Measurements from ENCODE around the gene GRIN2A.

Gene GRIN2A

DNA sequence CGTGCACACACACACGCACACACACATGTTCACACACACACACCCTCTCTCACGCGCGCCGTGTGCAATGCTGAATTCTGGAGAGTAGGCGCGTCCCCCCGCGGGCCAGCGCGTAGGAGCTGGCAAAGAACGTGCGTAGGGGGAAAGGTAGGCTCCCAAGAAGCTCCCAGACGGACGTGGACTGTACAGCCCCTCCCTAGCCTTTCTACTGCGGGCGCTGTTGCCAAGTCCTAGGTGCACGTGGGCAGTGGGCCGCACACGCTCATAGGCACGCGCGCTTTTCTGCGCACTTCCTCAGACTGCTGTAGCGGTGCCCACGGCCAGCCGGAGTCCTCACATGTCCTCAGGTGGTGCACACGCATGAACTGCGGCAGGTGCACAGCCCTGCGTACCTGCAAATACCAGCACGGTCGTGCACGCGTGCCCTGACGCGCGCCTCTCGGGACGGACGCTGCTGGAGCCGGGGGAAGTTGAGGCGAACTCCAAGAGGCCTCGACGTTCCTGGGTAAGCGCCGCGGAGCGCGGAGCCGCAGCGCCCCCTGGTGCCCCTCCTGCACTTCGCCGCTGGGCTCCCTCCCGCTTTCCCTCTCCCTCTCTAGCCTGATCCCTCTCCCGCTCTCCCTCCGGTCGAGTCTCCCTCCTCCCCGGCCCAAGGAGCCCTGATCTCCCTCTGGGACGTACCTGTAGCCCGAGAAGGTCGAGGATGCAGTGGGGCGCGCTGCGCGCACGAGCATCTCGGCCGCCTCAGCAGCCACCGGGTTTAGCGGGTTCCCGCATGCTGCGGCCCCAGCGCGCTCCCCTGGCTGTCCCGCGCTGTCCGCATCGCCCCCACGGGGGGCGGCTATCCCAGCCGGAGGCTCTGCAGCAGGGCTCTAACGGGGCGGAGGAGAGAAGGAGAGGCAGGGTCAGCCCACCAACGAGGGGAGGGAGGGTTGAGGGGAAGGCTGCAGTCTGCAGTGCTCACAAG, 749 bp downstream of the GRIN2A start:
- peak; percentile 14 for DNase-seq (ENCODE audit: low read depth)

DNA sequence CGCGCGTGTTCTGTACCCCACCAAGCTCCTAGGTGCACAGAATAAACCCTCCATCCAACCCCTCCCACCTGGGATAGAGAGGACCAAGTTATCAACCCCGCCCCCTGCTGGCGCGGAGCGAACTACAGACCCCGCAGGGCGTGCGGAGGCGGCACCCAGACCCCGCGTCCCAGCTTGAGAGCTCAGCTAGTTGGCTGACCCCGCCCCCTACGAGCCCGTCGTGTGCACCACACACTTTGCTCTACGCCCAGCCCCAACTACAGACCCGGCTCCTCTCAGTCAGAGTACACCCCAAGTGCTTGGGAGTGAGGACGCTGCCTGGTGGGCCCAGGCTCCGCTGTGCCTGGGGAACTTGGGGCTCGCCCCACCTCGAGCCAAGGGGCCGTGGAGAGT, 1.5 kb downstream of the GRIN2A start:
- no peak for DNase-seq (ENCODE audit: low read depth)

DNA sequence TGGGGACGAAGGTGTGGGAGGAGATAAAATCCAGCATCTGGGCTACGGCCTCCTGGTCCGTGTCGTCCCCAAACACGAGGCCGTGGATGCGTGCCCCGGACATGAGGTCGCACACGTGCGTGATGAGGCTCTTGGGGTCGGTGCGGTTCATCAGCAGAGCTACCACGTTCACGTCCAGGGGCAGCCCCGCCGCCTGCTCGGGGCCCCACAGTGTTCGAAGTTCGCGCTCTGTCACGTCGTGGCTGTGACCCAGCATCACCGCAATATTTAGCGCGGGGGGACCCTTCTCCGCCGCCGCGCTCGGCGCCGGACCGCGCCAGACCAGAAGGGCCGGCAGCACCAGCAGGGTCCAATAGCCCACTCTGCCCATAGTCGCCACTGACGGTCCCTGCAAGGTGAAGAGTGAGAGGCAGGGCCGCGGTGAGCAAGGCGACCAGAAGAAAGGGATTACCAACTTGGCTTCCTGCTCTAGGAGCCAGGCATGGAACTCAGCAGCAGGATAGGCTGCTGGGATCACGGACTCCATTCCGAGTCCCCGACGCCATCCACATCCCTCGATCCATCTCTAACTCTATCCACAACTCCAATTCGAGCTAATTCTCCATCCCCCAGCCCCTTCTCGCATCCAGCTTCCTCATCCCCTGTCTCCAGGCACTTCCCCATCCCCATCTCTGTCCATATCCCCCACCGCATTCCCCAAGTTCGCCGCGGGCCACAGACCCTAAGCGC, 2.0 kb downstream of the GRIN2A start:
- no peak for DNase-seq (ENCODE audit: low read depth)

GRCh38 chr16:10178526-10178925, 3.7 kb downstream of the GRIN2A start:
- DNase-seq (ENCODE audit: low read depth): no peak

GRCh38 chr16:10178080-10178479, 4.1 kb downstream of the GRIN2A start:
- no peak for DNase-seq (ENCODE audit: low read depth)

DNA sequence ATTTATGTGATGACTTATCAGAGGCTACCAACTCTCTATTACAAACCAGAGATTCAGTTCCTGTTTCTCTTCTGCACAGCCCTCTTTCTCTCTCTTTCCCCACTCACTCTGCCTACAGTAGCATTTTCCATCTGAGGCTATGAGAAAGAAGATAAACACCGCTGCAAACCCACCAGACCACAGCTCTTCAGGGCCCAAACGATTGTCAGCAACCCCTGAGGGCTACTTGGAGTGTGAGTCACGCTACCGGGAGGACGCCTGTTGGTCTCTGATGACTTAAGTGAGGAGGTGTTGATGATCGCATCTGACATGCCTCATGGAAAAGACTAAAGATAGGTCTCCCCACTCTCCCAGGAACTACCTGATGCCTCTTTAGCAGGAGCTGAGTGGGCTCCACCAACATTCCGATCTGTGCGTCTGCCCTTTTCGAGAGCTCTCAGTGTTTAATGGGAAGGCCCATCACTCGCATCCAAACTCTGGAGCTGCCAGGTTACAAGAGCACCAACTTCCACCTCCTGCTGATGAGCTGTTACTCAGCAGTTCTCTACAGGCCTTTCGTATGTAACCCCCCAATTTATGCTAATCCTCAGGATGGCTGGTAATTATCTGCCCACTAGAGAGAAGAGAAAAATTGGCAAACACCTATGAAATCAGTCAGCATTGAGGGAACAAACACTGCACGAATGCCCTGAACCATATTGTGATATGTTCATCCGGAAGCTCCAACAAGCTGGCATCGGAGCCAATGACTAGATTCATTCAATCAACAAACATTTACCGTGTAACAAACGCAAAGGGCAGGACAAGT, 9.2 kb downstream of the GRIN2A start:
- DNase-seq (ENCODE audit: low read depth): no peak

GRCh38 chr16:10171221-10171620, 11.0 kb downstream of the GRIN2A start:
- DNase-seq (ENCODE audit: low read depth): no peak

GRCh38 chr16:10169904-10170410, 12.3 kb downstream of the GRIN2A start:
- DNase-seq (ENCODE audit: low read depth): no peak

DNA sequence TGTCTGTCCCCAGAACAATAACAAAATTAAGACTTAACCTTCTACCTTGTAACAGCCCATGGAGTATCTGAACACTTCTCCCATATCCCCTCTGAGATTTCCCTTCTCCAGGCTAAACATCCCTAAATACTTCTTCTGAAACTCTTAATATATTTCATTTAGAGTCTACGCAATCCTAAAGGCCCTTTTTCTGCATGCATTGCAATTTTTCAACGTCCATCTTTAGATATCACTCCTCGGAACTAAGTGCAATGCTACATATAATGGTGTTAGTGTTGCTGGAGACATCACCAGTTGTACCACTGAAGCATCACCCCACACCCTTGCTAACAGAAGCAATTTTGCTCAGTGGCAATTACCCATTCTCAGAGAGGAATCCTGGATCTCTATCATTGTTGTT, 13.2 kb downstream of the GRIN2A start:
- DNase-seq (ENCODE audit: low read depth): no peak

GRCh38 chr16:10168258-10168657, 14.0 kb downstream of the GRIN2A start:
- DNase-seq (ENCODE audit: low read depth): peak; percentile 13

- no peak for DNase-seq (ENCODE audit: low read depth)
Observed at GRCh38 chr16:10165643-10166042, 16.6 kb downstream of the GRIN2A start.

- no peak for DNase-seq (ENCODE audit: low read depth)
Observed at GRCh38 chr16:10162981-10163380, 19.2 kb downstream of the GRIN2A start.

GRCh38 chr16:10156099-10156498, 26.1 kb downstream of the GRIN2A start:
- DNase-seq (ENCODE audit: low read depth): no peak

DNA sequence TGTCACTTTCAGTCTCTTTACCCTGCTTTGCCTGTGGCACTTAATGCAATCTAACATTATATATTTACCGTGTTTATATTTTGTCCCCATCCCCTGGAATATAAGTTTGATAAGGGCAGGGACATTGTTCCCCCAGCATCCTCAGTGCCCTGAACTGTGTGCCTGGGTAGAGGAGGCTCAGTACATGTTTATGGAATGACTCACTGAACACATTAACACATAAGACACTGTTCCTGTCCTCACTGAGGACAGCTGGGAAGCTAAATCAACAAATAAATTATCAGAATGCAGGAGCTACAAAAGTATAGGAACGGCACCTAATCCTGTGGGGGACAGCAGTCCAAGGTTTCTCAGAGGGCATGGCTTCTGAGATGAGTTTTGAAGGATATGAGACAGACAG, 27.8 kb downstream of the GRIN2A start:
- no peak for DNase-seq (ENCODE audit: low read depth)

DNA sequence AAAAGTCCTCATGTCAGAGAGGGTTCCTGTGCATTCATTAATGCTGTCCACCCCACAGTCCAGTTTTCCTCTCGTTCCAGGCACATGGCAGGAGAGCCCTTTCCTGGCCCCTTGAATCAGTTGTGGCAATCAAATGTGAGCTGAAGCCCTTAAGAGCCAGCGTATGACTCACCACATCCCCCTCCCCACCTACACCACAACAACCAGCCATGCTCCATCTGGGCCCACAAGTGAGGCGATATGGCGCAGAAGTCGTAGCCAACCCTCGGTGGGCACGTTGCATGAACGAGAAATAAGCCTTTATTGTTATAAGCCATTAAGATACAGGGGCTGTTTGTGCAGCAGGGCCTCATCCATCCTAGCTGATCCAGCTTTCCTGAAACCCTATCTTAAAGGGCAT, 28.2 kb downstream of the GRIN2A start:
- no peak for DNase-seq (ENCODE audit: low read depth)

DNA sequence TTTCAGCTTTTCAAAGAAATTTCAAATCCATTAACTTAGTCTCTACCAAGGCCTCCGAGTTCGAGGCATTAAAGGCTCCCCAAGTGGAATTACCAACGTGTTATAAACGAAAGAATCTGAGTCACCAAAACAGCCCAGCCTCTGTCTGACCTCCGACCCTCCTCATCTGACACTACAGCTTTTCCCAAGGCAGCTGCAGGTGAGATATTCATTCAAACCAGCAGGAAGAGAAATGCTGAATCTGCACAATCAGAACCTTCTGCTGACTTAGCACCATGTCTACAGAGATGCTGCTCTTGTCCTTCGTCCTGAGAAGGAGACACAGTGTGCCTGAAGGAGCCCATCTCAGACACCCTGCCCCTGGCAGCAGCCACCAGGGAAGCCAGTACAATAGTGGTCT, 30.5 kb downstream of the GRIN2A start:
- DNase-seq (ENCODE audit: low read depth): no peak

- DNase-seq (ENCODE audit: low read depth): no peak
Observed at GRCh38 chr16:10150906-10151305, 31.3 kb downstream of the GRIN2A start.

GRCh38 chr16:10145542-10146035, 36.6 kb downstream of the GRIN2A start:
- DNase-seq (ENCODE audit: low read depth): no peak

- no peak for DNase-seq (ENCODE audit: low read depth)
Observed at GRCh38 chr16:10141671-10142070, 40.6 kb downstream of the GRIN2A start.

- no peak for DNase-seq (ENCODE audit: low read depth)
Observed at GRCh38 chr16:10138881-10139280, 43.3 kb downstream of the GRIN2A start.

DNA sequence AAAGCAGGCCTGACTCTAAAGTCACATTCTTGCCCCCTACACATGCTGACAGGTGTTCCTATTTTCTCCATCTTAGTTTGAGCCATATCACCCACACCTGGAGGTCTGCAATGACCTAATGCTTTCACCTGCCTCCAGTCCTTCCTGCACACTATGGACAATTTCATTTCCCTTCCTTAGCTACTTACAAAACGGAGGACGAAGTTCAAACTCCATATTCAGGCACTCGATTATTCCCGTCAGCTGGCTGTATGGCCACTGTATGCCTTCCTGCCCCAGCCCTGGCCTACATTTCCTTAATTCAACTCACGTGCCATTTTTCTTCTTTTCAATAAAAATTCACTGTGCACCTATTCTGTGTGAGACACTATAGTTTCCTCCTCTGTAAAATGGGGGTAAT, 44.9 kb downstream of the GRIN2A start:
- no peak for DNase-seq (ENCODE audit: low read depth)

DNA sequence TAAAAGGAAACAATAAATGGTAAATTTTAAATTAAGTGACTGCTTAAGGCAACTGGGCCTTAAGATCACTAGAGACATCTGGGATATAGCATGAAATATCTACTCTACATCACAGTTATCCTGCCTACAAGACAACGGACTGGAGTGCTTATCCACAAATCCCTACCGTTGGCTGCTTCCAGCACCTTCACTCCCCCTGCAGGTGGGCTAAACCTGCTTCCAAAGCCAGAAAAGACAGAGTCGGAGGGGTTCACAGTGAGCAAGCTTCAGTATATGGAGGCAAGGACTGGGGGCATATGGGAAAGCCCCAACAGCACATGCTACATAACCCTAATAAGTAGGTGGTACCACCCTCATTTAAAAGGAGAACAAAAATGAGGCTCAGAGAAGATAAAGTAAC, 45.3 kb downstream of the GRIN2A start:
- DNase-seq (ENCODE audit: low read depth): no peak
